ENCODE results near the gene NME7. TPM values are rescaled to one million over a fixed set of nuclear protein-coding genes. Genes with fewer than 3 reads are reported as not detected.

NME7 gene
- total RNA-seq, 6 experiments from 2014 or later = 16.0 to 22.2 (median 18.7) TPM

- Mint-ChIP-seq H3K36me3 (ENCODE audit: low read depth) (peaks cover 16% of the 10 kb centered on the region), H3K4me1 (ENCODE audit: low read depth) (no peaks in the 10 kb centered on the region), H3K4me3 (no peak overlapping the region), H3K27me3 (ENCODE audit: insufficient read depth) (no peaks in the 10 kb centered on the region), H3K9me3 (peaks cover 7% of the 10 kb centered on the region), H3K27ac (no peak overlapping the region)
- no peak for DNase-seq
- no peak for TF ChIP-seq CTCF (IDR thresholded peaks at IDR 0.05)
Measured at GRCh38 chr1:169260478-169261151, 107.0 kb downstream of the NME7 start.

GRCh38 chr1:169259816-169260215 is 107.8 kb downstream of the NME7 start:
- Mint-ChIP-seq H3K4me1 (ENCODE audit: low read depth) (no peaks in the 10 kb centered on the region), H3K27ac (no peak overlapping the region)

GRCh38 chr1:169250795-169251194 is 116.8 kb downstream of the NME7 start:
- H3K4me3 Mint-ChIP-seq = no peak overlapping the region
- no peaks in the 10 kb centered on the region for H3K36me3 Mint-ChIP-seq (ENCODE audit: low read depth)
- no peak for TF ChIP-seq CTCF (IDR thresholded peaks at IDR 0.05)
- no peak for DNase-seq
- H3K4me1 Mint-ChIP-seq (ENCODE audit: low read depth) = peaks cover 14% of the 10 kb centered on the region
- no peak overlapping the region for H3K27ac Mint-ChIP-seq
- H3K9me3 Mint-ChIP-seq = no peaks in the 10 kb centered on the region; the same call in 1 of the 2 replicates
- peaks cover 2% of the 10 kb centered on the region; the same call in 1 of the 2 replicates for H3K27me3 Mint-ChIP-seq (ENCODE audit: insufficient read depth)

More at GRCh38 chr1:169259816-169260215, 107.8 kb downstream of the NME7 start:
- no peak overlapping the region for H3K4me3 Mint-ChIP-seq
- no peak for TF ChIP-seq CTCF (IDR thresholded peaks at IDR 0.05)
- H3K27me3 Mint-ChIP-seq (ENCODE audit: insufficient read depth) = no peaks in the 10 kb centered on the region
- DNase-seq = no peak
- peaks cover 7% of the 10 kb centered on the region for H3K9me3 Mint-ChIP-seq
- peaks cover 10% of the 10 kb centered on the region for H3K36me3 Mint-ChIP-seq (ENCODE audit: low read depth)

DNA sequence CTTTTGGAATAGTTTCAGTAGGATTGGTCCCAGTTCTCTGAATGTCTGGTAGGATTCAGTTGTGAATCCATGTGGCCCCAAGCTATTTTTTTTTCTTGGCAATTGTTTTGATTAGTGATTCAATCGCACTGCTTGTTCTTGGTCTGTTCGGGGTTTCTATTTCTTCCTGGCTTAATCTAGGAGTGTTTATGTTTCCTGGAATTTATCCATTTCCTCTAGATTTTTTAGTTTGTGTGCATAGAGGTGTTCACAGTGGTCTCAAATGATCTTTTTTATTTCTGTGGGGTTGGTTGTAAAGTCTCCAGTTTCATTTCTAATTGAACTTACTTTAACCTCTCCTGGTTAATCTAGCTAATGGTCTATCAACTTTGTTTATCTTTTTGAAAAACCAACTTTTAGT is 117.6 kb downstream of the NME7 start:
- Mint-ChIP-seq H3K4me1 (ENCODE audit: low read depth) (peaks cover 14% of the 10 kb centered on the region), H3K27me3 (ENCODE audit: insufficient read depth) (peaks cover 2% of the 10 kb centered on the region; the same call in 1 of the 2 replicates), H3K9me3 (no peaks in the 10 kb centered on the region; the same call in 1 of the 2 replicates), H3K36me3 (ENCODE audit: low read depth) (no peaks in the 10 kb centered on the region), H3K4me3 (peak overlapping the region; percentile 53), H3K27ac (no peak overlapping the region; the same call in 1 of the 2 replicates)
- TF ChIP-seq CTCF (IDR thresholded peaks at IDR 0.05) = no peak
- DNase-seq = no peak

GRCh38 chr1:169249611-169250010 is 118.0 kb downstream of the NME7 start:
- Mint-ChIP-seq H3K4me1 (ENCODE audit: low read depth) (peaks cover 14% of the 10 kb centered on the region), H3K27me3 (ENCODE audit: insufficient read depth) (peaks cover 2% of the 10 kb centered on the region; the same call in 1 of the 2 replicates), H3K27ac (no peak overlapping the region; the same call in 1 of the 2 replicates), H3K4me3 (peak overlapping the region; percentile 53; the same call in 1 of the 2 replicates), H3K36me3 (ENCODE audit: low read depth) (no peaks in the 10 kb centered on the region), H3K9me3 (no peaks in the 10 kb centered on the region; the same call in 1 of the 2 replicates)
- no peak for DNase-seq
- TF ChIP-seq CTCF (IDR thresholded peaks at IDR 0.05) = no peak
